Ishikawa (cell line): ENCODE data around the gene LRP8.

Experiments used
- CEBPB ChIP-seq: IDR thresholded peaks from 2 replicates; pipeline ENCODE4 v1.6.1; 2012
- CREB1 ChIP-seq: IDR thresholded peaks from 2 replicates; pipeline ENCODE4 v1.6.1; 2012; ENCODE audit warnings: low read depth
- EGR1 ChIP-seq: IDR thresholded peaks from 2 replicates; pipeline ENCODE4 v1.6.1; 2012
- EP300 ChIP-seq: IDR thresholded peaks from 2 replicates; pipeline ENCODE4 v1.6.1; 2012; ENCODE audit warnings: borderline replicate concordance
- FOXM1 ChIP-seq: IDR thresholded peaks from 2 replicates; pipeline ENCODE4 v1.6.1; 2012; ENCODE audit warnings: low read depth, borderline replicate concordance
- NFIC ChIP-seq: IDR thresholded peaks from 2 replicates; pipeline ENCODE4 v1.6.1; 2012
- RAD21 ChIP-seq: IDR thresholded peaks from 2 replicates; pipeline ENCODE4 v1.6.1; 2012; ENCODE audit warnings: low read depth
- REST ChIP-seq: IDR thresholded peaks from 2 replicates; pipeline ENCODE4 v1.6.1; 2012; ENCODE audit warnings: low read depth, mild to moderate bottlenecking
- TAF1 ChIP-seq: IDR thresholded peaks from 2 replicates; pipeline ENCODE4 v1.6.1; 2012; ENCODE audit warnings: low read depth, mild to moderate bottlenecking
- TCF12 ChIP-seq: IDR thresholded peaks from 2 replicates; pipeline ENCODE4 v1.6.1; 2012; ENCODE audit warnings: low read depth
- TEAD4 ChIP-seq: IDR thresholded peaks from 2 replicates; pipeline ENCODE4 v1.6.1; 2012
- USF1 ChIP-seq: IDR thresholded peaks from 2 replicates; pipeline ENCODE4 v1.6.1; 2012
- YY1 ChIP-seq: IDR thresholded peaks from 2 replicates; pipeline ENCODE4 v1.6.1; 2012; ENCODE audit warnings: low read depth
- ZBTB7A ChIP-seq: IDR thresholded peaks from 2 replicates; pipeline ENCODE4 v1.6.1; 2012; ENCODE audit warnings: low read depth
- TF ChIP-seq, protein P1 (sequence below): IDR thresholded peaks from 2 replicates; pipeline ENCODE4 v1.6.1; 2012

Gene LRP8

DNA sequence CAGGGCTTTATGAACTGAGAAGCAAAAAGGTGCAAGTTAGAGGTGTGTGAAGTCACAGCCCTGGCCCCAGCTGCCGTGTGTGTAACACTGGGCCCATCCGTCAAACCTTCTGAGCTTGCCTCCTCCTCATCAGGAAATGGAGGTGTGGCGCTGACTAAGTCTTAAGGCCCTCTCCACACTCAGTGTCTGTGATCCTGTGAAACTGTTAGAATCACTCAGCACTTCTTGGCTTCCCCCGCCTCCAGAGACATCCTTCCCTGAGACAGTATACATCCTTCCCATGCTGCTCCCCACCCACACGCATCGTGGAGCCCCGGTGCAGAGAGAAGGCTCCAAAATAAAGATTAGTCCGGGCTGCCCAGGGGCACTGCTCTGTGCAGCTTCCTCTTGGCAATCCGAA, 33.3 kb downstream of the LRP8 start:
- TF ChIP-seq TEAD4 = no peak
- TF ChIP-seq USF1 = no peak
- TF ChIP-seq EP300 = no peak
- no peak for TF ChIP-seq TCF12
- TF ChIP-seq EGR1 = no peak
- TF ChIP-seq RAD21 = no peak
- no peak for TF ChIP-seq TAF1
- no peak for TF ChIP-seq REST
- TF ChIP-seq YY1 = no peak
- TF ChIP-seq CREB1 = no peak
- no peak for TF ChIP-seq NFIC
- TF ChIP-seq FOXM1 = no peak
- TF ChIP-seq ZBTB7A = no peak
- no peak for TF ChIP-seq CEBPB
- TF ChIP-seq, protein P1, sequence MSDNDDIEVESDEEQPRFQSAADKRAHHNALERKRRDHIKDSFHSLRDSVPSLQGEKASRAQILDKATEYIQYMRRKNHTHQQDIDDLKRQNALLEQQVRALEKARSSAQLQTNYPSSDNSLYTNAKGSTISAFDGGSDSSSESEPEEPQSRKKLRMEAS = no peak

GRCh38 chr1:53294061-53294460, 33.8 kb downstream of the LRP8 start:
- TF ChIP-seq FOXM1 = no peak
- no peak for TF ChIP-seq CREB1

GRCh38 chr1:53293123-53293522, 34.7 kb downstream of the LRP8 start:
- TF ChIP-seq EGR1 (no peak), TEAD4 (no peak), ZBTB7A (no peak), YY1 (no peak), RAD21 (no peak), REST (no peak), EP300 (no peak), TCF12 (no peak), FOXM1 (no peak), NFIC (no peak), CREB1 (no peak), CEBPB (no peak), TAF1 (no peak), USF1 (no peak)
- TF ChIP-seq, protein P1 = no peak

GRCh38 chr1:53292690-53293089, 35.2 kb downstream of the LRP8 start:
- TF ChIP-seq ZBTB7A = no peak
- TF ChIP-seq USF1 = no peak
- TF ChIP-seq YY1 = no peak
- TF ChIP-seq CEBPB = no peak
- no peak for TF ChIP-seq NFIC

GRCh38 chr1:53291574-53291973, 36.3 kb downstream of the LRP8 start:
- TF ChIP-seq TEAD4 = no peak
- TF ChIP-seq USF1 = no peak
- no peak for TF ChIP-seq RAD21
- TF ChIP-seq NFIC = no peak
- no peak for TF ChIP-seq TAF1
- no peak for TF ChIP-seq CREB1

DNA sequence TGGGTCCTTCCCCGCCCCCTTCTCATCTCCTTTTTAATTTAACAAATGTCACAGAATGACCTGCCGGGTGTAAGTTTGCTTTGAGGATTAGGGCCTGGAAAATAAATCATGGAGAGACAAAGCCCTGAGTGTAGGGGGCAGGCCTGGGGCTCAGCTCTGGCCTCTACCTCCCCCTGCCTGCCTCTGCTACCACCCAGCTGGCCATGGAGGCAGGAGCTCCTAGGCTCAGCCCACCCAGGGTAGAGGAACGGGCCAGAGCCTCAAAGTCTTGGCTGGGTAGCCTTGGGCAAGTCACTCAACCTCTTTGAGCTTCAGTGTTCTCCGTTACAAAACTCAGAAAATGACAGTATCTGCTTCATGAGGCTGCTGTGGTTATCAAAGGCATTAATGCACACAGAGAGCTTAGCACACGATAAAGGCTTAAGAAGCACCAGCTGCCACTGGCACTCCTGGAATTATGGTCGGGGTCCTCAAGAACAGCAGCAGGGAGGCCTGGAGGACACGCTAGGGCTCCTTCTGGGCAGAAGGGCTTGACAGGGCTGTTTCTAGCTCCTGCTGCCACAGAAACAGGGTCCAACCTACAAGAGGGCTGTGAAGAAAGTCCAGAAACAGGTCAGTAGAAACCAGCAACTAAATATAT, 39.0 kb downstream of the LRP8 start:
- no peak for TF ChIP-seq EGR1
- no peak for TF ChIP-seq TCF12
- TF ChIP-seq, protein P1 = no peak
- TF ChIP-seq RAD21 = no peak
- no peak for TF ChIP-seq TAF1
- TF ChIP-seq REST = no peak
- TF ChIP-seq EP300 = no peak
- no peak for TF ChIP-seq CEBPB
- TF ChIP-seq USF1 = no peak
- TF ChIP-seq CREB1 = no peak
- TF ChIP-seq NFIC = no peak
- no peak for TF ChIP-seq FOXM1
